HG03066 (cell line): ENCODE results near the gene KIAA0586.
A peak's percentile ranks its signal among the peaks of the same experiment; 100 is the strongest.
"Not testable (repeated sequence)": the region's sequence is repeated elsewhere in the genome, so short reads cannot be mapped to it uniquely, and the experiment has no call there.

Experiments
- ATAC-seq: cut with Tn5 transposase; IDR thresholded peaks from one replicate; pipeline ENCODE4 v1.9.1; 2021; ENCODE audit warnings: low read depth; ENCODE audit not compliant: unreplicated experiment

KIAA0586 gene

GRCh38 chr14:58463147-58463546 lies 35.6 kb downstream of the KIAA0586 start:
- no peak for ATAC-seq

GRCh38 chr14:58464652-58465051 lies 37.1 kb downstream of the KIAA0586 start:
- no peak for ATAC-seq

- ATAC-seq, result no peak
Observed at GRCh38 chr14:58465421-58465820, 37.9 kb downstream of the KIAA0586 start.

GRCh38 chr14:58466459-58466858 lies 38.9 kb downstream of the KIAA0586 start:
- no peak for ATAC-seq

GRCh38 chr14:58467575-58467974 lies 40.1 kb downstream of the KIAA0586 start:
- ATAC-seq, result no peak

GRCh38 chr14:58469309-58469708 lies 41.8 kb downstream of the KIAA0586 start:
- no peak for ATAC-seq

- no peak for ATAC-seq
Observed at GRCh38 chr14:58476320-58476719, 48.8 kb downstream of the KIAA0586 start.

GRCh38 chr14:58477653-58478052 lies 50.1 kb downstream of the KIAA0586 start:
- ATAC-seq, result no peak

- ATAC-seq, result not testable (repeated sequence)
Observed at GRCh38 chr14:58478329-58478728, 50.8 kb downstream of the KIAA0586 start.

- ATAC-seq, result no peak
Observed at GRCh38 chr14:58479975-58480374, 52.5 kb downstream of the KIAA0586 start.

GRCh38 chr14:58484176-58484575 lies 56.7 kb downstream of the KIAA0586 start:
- no peak for ATAC-seq

GRCh38 chr14:58488550-58488949 lies 61.0 kb downstream of the KIAA0586 start:
- no peak for ATAC-seq

GRCh38 chr14:58491593-58491992 lies 64.1 kb downstream of the KIAA0586 start:
- ATAC-seq, result no peak

GRCh38 chr14:58492044-58492443 lies 64.5 kb downstream of the KIAA0586 start:
- no peak for ATAC-seq

- peak; percentile 80 for ATAC-seq
Observed at GRCh38 chr14:58501214-58501816, 73.8 kb downstream of the KIAA0586 start.

GRCh38 chr14:58513272-58513671 lies 85.8 kb downstream of the KIAA0586 start:
- ATAC-seq, result no peak

- ATAC-seq, result no peak
Observed at GRCh38 chr14:58517592-58517991, 90.1 kb downstream of the KIAA0586 start.

GRCh38 chr14:58525691-58526090 lies 98.2 kb downstream of the KIAA0586 start:
- ATAC-seq, result not testable (repeated sequence)

- no peak for ATAC-seq
Observed at GRCh38 chr14:58533446-58533845, 105.9 kb downstream of the KIAA0586 start.

- no peak for ATAC-seq
Observed at GRCh38 chr14:58535044-58535443, 107.5 kb downstream of the KIAA0586 start.

- ATAC-seq, result no peak
Observed at GRCh38 chr14:58537004-58537403, 109.5 kb downstream of the KIAA0586 start.

- ATAC-seq, result no peak
Observed at GRCh38 chr14:58540749-58541632, 113.5 kb downstream of the KIAA0586 start.
